Colonic mucosa (tissue), 4 donors: Measurements from ENCODE around the gene APOO. TPM values are rescaled to one million over a fixed set of nuclear protein-coding genes. Genes with fewer than 3 reads are reported as not detected.

Experiments used
- DNase-seq: peaks from one replicate; pipeline ENCODE4 v3.0.0-alpha.2; 2020
- H3K27ac ChIP-seq: fragments of 200-600 bp; one replicate; pipeline ENCODE4 v1.8.0; 2021
- H3K27me3 ChIP-seq: fragments of 200-600 bp; one replicate; pipeline ENCODE4 v1.8.0; 2021
- H3K36me3 ChIP-seq: fragments of 200-600 bp; one replicate; pipeline ENCODE4 v1.8.0; 2021
- H3K4me1 ChIP-seq: fragments of 200-600 bp; one replicate; pipeline ENCODE4 v1.8.0; 2021; ENCODE audit warnings: mild to moderate bottlenecking
- H3K4me3 ChIP-seq: fragments of 200-600 bp; one replicate; pipeline ENCODE4 v1.8.0; 2021
- H3K9ac ChIP-seq, 2 donors: one replicate each; pipeline ENCODE4 v1.7.0; 2013; ENCODE audit warnings: control low read depth in 2 of 2, low read depth in 2 of 2, low read length in 2 of 2
- H3K9me3 ChIP-seq: fragments of 200-600 bp; one replicate; pipeline ENCODE4 v1.8.0; 2021
- intact Hi-C: fragments of 100-400 bp; cut with DNase I; formaldehyde crosslinking; loops from one replicate; pipeline ENCODE4 v1.14.1; 2022
- total RNA-seq, 2 donors: library from RNA; stranded (reverse); fragmentation: NEBNext Ultra II Directional in 1 of 2; extraction: Animal tissue kit (Norgen Biotek cat#: 25700) in 1 of 2; gene quantifications; one replicate each; pipeline ENCODE4 v1.2.1, GENCODE V29; 2021
- TF ChIP-seq, protein P1 (sequence below): fragments of 200-600 bp; IDR thresholded peaks from one replicate; pipeline ENCODE4 v1.8.0; 2022; ENCODE audit warnings: antibody characterized with exemption, mild to moderate bottlenecking
- donor health status: healthy.
- donor health status: DM: no; HTN: no; CAD: no.
- donor health status: DM: no; HTN: no; CAD: no.

The APOO gene
- total RNA-seq, 2 donors from 2014 or later = 36.3 to 38.9 TPM

DNA sequence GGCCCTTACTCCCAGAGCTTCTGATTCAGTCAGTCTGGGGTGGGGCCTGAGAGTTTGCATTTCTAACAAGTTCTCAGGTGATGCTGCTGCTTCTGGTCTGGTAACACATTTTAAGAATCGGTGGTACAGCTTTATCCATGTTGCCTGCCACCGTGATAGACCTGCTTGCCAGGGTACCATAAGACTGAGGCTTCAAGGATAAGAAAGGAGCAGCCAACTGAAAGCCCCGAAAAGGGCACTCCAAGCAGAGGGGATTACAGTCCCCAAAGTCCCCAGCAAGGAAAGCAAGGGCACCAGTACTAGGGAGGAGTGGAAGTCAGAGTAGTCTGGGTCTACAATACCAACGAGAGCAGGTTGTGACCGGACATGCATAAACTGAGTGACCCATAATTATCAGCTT is 49.8 kb downstream of the APOO start:
- Histone ChIP-seq H3K27ac (no peak overlapping the region), H3K4me3 (no peak overlapping the region), H3K9me3 (no peaks in the 10 kb centered on the region), H3K36me3 (no peaks in the 10 kb centered on the region), H3K4me1 (no peaks in the 10 kb centered on the region), H3K27me3 (no peaks in the 10 kb centered on the region), H3K9ac (no peak overlapping the region)
- intact Hi-C loops = no loop called here
- TF ChIP-seq, protein P1, sequence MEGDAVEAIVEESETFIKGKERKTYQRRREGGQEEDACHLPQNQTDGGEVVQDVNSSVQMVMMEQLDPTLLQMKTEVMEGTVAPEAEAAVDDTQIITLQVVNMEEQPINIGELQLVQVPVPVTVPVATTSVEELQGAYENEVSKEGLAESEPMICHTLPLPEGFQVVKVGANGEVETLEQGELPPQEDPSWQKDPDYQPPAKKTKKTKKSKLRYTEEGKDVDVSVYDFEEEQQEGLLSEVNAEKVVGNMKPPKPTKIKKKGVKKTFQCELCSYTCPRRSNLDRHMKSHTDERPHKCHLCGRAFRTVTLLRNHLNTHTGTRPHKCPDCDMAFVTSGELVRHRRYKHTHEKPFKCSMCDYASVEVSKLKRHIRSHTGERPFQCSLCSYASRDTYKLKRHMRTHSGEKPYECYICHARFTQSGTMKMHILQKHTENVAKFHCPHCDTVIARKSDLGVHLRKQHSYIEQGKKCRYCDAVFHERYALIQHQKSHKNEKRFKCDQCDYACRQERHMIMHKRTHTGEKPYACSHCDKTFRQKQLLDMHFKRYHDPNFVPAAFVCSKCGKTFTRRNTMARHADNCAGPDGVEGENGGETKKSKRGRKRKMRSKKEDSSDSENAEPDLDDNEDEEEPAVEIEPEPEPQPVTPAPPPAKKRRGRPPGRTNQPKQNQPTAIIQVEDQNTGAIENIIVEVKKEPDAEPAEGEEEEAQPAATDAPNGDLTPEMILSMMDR = no peak
- no peak for DNase-seq

DNA sequence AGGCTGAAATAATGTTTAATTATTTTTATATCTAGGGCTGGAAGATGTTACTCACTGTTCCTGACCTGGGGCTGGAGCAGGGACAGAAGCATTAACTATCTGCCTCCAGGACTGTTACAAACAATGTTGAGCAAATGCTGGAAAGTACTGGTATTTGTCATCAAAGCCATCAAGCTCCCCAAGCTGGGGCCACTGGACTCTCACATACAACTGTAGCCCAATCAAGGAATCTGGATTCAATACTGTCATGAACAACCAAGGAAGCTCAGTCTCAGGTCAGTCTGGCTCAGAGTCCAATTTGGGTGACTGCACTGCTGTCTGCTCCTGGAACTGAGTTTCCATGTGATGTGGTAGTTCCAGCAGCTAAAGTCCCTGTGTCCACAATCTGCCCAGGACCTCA is 50.4 kb downstream of the APOO start:
- DNase-seq = no peak
- TF ChIP-seq, protein P1 = no peak

DNA sequence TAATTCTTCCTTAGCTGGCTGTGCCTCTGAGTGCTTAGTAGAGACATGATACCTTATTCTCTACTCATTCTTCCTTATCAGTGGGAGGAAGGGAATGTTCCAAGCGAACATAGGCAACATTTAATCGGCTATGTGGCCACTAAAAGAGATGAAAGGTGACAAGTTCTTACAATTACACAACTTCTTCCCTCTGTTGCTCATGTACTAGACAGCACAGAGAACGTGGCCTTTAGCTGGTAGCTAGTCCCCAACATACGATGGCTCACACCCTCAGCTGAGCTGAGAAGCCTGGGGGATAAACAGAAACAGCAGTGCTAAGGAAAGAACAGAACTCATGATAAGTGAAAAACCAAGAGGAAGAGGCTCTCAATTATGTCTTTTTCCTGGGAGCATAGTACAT is 52.2 kb downstream of the APOO start:
- no peak overlapping the region for H3K9ac ChIP-seq
- H3K36me3 ChIP-seq = no peaks in the 10 kb centered on the region
- TF ChIP-seq, protein P1 = no peak
- intact Hi-C loops = no loop called here
- H3K4me1 ChIP-seq = no peaks in the 10 kb centered on the region
- H3K27me3 ChIP-seq = no peaks in the 10 kb centered on the region
- H3K4me3 ChIP-seq = no peak overlapping the region
- DNase-seq = no peak
- no peak overlapping the region for H3K27ac ChIP-seq
- H3K9me3 ChIP-seq = no peaks in the 10 kb centered on the region

More for the DNA sequence above, 50.4 kb downstream of the APOO start:
- no peak overlapping the region for H3K27ac ChIP-seq
- intact Hi-C loops = no loop called here
- H3K9me3 ChIP-seq = no peaks in the 10 kb centered on the region
- no peak overlapping the region for H3K4me3 ChIP-seq
- no peak overlapping the region for H3K9ac ChIP-seq
- H3K27me3 ChIP-seq = no peaks in the 10 kb centered on the region
- no peaks in the 10 kb centered on the region for H3K36me3 ChIP-seq
- H3K4me1 ChIP-seq = no peaks in the 10 kb centered on the region

GRCh38 chrX:23854945-23855344 is 52.8 kb downstream of the APOO start:
- Histone ChIP-seq H3K27me3 (no peaks in the 10 kb centered on the region), H3K4me3 (no peak overlapping the region), H3K9me3 (no peaks in the 10 kb centered on the region), H3K4me1 (no peaks in the 10 kb centered on the region), H3K27ac (no peak overlapping the region), H3K9ac (no peak overlapping the region), H3K36me3 (no peaks in the 10 kb centered on the region)
- DNase-seq = no peak
- TF ChIP-seq, protein P1 = no peak
- intact Hi-C loops = no loop called here

DNA sequence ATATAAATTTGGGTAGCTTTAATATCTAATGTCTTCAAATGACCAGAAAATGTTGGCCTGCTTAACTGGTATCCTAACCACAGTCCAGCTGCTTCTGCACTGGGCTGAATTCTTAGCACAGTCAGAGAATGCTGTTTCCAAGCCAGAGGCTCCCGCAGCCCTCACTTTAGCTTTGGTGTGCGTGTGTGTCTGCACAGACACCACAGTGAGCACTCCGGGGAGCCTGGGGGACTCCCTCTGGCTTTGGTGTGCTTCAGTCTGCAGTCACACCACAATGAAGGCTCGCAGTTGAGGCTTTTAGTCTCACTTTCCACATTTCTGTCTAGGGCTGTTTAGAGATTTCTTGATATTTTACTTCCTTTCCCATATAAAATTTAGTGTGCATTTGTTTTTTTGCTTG is 53.6 kb downstream of the APOO start:
- Histone ChIP-seq H3K4me3 (no peak overlapping the region), H3K27me3 (no peaks in the 10 kb centered on the region), H3K9me3 (no peaks in the 10 kb centered on the region), H3K4me1 (no peaks in the 10 kb centered on the region), H3K36me3 (no peaks in the 10 kb centered on the region), H3K9ac (no peak overlapping the region), H3K27ac (no peak overlapping the region)
- DNase-seq = no peak
- TF ChIP-seq, protein P1 = no peak
- intact Hi-C loops = no loop called here

DNA sequence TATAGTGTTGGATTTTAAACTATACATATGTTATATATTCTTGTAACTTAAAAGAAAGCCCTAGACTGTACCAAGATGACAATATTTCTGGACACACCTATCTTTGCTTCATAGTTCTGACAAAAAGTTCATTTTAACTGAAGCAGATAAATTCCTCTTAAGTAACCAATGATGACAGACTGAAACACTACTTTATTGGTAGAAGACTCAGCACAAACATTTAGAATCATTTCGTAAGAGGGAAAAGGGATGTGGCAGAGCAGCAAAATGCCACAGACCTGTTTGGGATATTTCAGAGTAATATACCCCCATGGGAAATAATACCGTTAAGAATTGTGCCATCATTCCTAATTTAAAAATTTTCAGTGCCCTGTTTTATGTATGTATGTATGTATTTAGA is 56.2 kb downstream of the APOO start:
- Histone ChIP-seq H3K9me3 (no peaks in the 10 kb centered on the region), H3K4me3 (no peak overlapping the region), H3K27ac (no peak overlapping the region), H3K27me3 (no peaks in the 10 kb centered on the region), H3K9ac (no peak overlapping the region), H3K4me1 (no peaks in the 10 kb centered on the region), H3K36me3 (no peaks in the 10 kb centered on the region)
- no peak for DNase-seq
- TF ChIP-seq, protein P1 = no peak
- intact Hi-C loops = no loop called here
